Stimulated activated CD4-positive, alpha-beta T cell treated with anti-CD3 and anti-CD28 coated beads, Interleukin-12 subunit alpha, Interleukin-12 subunit beta, amount 100 ng/mL, for 48 hours (primary cell): ENCODE results near the gene ZNF507.
"Not testable (repeated sequence)": the region's sequence is repeated elsewhere in the genome, so short reads cannot be mapped to it uniquely, and the experiment has no call there.

Experiments
- DNase-seq, 3 donors: peaks; one replicate each; pipeline ENCODE4 v3.0.0-alpha.2; 2020; ENCODE audit warnings: low read depth in 2 of 3, low spot score in 1 of 3

Gene ZNF507

DNA sequence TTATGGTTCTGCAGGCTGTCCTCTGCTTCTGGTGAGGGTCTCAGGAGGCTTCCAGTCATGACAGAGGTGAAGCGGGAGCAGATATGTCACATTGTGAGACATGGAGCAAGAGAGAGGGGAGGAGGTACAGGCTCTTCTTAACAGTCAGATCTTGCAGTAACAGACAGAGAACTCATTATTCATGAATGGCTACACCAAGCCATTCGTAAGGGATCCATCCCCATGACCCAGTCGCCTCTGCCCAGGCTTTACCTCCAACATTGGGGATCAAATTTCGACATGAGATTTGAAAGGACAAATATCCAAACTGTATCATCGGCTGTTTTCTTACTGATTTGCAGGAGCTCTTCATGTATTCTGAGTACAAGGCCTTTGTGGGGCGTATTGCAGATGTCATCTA is 21.7 kb downstream of the ZNF507 start:
- no peak for DNase-seq

DNA sequence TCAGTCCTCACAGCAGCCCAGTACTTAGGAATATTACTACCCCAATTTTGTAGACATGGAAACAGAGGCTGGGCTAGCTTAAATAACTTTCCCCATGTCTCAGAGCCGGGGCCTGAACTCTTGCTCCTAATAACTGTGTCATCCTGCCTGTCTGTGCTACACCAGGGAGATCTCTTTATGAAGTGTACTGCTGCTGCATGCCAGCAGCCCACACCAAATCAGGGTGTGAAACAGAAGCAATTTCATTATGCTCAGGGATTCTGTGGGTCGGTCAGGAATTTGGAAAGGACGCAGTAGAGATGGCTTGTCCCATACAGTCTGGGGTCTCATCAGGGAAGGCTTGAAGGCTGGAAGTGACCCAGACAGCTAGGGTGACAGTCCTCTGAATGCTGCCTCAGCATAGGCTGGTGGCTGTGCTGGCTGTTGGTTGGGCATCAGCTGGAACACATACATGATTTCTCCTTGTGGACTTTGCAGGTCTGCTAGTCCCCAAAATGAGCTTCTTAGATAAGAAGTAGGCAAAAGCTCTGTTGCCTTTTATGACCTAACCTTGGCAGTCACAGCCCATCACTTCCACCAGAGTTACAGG is 22.6 kb downstream of the ZNF507 start:
- no peak for DNase-seq

DNA sequence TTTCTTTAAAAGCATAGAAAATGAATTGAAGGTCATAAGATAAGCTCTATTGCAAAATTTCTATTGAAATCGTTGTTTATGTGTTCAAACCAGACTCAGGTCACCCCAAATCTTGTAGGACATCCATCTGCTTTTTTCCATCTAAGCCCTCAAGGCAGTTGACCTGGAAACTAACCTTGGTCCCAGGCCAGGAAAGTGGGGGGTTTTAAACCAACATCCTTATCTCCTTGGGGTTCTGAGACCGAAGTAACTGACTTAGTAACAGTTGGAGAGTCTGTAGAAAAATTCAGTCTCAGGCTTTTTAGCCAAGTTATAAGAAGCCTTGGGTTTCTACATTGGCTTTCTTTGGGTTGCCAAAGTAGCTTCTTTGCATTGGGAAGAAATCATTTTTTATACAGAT is 23.4 kb downstream of the ZNF507 start:
- no peak for DNase-seq

DNA sequence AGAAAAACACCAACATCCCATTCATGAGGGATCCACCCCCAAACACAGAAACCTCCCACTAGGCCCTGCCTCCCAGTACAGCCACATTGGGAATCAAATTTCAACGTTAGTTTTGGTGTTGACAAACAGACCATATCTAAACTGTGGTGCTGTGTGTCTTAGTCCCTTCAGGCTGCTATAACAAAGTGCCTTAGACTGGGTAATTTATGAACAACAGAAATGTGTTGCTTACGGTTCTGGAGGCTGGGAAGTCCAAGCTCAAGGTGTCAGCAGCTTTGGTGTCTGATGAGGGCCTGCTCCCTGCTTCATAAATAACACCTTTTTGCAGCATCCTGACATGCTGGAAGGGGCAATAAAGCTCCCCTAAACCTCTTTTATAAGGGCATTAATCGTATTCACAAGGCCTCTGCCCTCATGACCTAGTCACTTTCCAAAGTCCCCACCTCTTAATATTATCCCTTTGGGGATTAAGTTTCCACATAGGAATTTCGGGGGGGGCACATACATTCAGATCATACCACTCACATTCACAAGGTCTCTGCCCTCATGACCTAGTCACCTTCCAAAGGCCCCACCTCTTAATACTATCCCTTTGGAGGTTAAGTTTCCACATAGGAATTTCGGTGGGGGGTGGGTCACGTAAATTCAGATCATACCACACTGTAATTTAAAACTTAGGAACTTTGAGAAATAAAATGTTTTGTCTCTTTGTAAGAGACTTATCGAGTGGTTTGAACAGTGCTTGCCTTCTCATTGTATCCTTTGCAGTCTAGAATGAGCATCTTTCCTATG is 27.5 kb downstream of the ZNF507 start:
- DNase-seq: no peak

DNA sequence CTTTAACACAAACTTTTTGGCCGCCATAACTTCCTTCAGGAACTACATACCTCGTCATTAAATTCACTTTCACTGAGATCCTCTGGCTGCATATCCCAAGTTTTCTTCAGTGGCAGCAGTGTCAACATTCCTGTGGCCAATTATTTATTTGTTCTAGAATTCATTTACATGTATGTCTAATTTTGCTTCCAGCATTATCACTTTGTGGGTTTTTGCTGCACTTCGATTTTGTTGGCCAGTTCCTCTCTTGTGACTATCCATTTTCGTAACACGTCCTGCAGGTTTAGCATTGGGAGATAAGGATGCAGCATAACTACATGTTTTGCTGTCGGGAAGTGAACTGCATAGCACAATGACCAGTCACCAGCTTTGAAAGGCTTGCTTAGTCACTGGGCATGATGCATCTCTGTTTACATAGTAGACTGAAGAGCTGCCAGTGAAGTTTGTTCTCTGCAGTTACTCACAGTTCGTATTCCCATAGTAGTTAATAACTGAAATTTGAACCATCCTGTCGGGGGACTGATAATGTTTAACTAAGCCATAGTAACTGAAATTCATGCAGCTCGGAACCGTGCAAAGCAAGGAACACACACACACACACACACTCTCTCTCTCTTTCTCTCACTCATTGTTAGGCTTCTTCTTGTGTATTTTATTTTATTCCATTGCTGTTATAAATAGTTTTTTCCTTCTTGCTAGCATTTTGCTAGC is 28.3 kb downstream of the ZNF507 start:
- DNase-seq: no peak

DNA sequence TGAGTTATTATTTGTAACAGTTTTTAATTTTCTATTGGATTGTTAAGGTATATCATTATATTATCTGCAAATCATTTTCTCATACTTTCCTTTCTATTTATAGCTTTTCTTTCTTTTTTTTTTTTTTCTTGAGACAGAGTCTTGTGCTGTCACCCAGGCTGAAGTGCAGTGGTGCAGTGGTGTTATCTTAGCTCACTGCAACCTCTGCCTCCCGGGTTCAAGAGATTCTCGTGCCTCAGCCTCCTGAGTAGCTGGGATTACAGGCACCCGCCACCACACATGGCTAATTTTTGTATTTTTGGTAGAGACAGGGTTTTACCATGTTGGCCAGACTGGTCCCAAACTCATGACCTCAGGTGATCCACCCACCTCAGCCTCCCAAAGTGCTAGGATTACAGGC is 29.0 kb downstream of the ZNF507 start:
- DNase-seq: not testable (repeated sequence)

DNA sequence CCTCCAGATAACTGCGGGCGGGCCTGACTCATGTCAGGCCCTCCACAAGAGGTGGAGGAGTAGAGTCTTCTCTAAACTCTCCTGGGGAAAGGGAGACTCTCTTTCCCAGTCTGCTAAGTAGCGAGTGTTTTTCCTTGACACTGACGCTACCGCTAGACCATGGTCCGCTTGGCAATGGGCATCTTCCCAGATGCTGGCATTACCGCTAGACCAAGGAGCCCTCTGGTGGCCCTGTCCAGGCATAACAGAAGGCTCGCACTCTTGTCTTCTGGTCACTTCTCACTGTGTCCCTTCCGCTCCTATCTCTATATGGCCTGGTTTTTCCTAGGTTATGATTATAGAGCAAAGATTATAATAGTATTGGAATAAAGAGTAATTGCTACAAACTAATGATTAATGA is 31.7 kb downstream of the ZNF507 start:
- not testable (repeated sequence) for DNase-seq

DNA sequence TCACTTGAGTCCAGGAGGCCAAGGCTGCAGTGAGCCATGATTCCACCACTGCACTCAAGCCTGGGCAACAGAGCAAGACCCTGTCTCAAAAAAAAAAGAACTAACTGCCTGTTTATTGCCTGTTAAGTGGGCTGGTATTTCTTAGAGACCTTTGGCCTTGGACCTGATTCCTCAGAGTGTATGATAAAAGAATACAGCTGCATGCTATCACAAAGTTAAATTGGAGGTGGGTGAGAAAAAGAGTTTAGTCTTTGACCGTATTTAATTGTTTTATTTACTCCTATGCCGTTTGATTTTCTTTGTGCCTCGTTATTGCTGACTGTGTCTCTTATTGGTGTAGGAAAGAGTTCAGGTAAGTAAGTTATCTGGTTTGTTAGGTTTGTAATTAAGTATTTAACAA is 34.9 kb downstream of the ZNF507 start:
- no peak for DNase-seq

DNA sequence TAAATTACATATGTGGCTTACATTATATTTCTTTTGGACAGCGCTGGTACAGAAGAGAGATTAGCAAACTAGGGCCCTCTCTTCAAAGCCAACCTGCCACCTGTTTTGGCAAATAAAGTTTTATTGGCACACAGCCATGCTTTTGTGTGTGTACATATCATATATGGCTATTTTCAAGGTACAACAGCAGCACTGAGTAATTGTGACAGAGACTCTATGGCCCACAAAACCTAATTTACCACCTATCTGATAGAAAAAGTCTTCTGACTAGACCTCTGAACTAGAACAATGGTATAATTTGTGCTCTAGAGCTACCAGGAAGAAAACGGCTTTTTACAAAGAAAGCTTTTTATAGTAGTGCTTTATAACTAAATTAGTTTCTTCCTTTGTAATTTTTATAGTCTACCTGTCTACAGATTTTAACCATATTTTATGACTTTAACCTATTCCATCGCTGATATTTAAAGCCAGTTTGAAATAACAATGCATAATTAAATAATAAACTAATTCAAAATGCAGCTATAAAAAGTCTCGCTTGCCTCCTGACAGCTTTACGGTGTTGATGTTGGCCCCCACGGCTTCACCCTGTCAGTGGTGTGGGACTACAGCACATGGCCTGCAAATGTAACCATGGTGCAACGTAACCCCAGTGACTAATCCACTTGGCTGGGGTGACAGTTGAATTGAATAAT is 42.4 kb downstream of the ZNF507 start:
- DNase-seq: no peak

DNA sequence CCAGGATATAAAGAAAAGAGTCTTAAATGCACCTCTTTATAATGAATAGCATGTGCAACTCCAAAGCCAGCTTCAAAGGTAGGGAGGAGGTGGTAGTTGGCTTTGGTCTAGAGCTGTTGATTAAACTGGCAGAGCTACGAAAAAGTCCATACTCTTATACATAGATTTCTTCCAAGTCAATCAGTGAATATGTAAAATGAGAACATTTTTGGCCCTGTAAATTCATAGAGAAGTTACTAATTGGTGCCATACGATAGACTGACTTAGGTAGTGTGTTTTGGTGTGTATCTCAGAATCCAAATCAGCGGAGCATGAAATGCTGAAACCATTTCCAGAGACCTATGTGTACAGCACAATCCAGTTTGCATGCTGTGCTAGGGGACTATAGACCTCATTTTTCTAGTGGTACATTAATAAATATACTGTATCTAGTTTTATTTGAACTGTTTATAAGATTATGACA is 43.0 kb downstream of the ZNF507 start:
- no peak for DNase-seq

DNA sequence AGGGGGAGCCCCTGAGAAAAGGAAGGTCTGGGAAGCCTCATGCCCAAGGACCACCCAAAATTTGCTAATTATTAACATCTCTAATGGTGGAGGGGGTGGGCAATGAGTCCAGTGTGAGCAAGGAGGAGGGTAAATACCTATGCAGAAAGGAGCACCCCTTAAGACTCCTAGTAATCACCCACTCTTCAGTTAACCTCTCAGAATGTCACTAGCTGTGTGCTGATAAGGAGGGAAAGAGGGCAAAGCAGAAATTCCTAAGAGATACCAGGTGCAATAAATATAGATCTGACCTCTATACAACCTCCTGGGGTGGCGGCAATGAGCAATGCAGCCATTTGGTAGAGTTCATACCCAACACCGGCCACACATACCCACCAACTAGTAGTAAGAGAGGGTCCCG is 47.5 kb downstream of the ZNF507 start:
- no peak for DNase-seq

DNA sequence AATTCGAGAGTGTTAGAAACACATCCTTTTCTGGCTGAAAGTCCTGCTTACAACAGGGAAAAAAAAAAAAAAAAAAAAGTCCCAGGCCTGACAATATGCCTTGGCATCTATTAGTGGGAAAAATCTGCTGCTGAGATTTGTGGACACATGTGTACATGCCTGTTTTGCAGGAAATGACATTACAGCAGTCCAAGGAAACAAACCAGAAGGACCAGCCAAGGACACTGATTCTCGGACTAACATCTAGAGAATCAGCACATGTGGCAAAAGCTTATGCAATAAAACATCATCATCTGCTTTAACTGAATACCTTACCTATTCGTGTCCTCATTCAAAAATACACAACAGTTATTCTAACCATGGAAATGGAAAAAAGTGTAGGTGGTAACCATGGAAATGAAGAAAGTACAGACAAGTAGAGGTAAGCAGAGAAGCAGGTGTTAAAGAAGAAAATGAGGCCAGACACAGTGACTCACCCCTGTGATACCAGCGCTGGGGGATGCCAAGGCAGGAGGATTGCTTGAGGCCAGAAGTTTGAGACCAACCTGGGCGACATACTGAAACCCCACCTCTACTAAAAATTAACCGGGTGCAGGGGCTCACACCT is 50.7 kb downstream of the ZNF507 start:
- DNase-seq: no peak

DNA sequence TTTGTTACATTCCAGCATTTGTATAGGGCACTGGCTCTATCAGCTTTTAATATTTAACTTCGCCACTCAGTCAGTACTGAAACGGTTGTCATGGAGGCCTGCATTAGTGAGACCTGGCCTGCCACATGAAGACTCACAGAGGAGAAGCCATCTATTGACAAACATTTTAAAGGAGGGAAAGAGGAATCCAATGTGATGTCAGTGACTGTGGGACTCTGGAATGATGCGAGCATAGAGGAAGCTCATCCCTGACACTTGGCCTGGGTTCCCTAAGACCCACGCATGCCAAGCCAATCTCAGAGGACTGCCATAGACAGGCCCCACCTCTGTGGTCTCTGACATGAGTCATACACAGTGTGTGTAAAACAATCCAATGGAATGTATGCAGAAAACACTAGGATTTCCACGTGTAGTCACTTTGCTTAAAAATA is 52.3 kb downstream of the ZNF507 start:
- no peak for DNase-seq

DNA sequence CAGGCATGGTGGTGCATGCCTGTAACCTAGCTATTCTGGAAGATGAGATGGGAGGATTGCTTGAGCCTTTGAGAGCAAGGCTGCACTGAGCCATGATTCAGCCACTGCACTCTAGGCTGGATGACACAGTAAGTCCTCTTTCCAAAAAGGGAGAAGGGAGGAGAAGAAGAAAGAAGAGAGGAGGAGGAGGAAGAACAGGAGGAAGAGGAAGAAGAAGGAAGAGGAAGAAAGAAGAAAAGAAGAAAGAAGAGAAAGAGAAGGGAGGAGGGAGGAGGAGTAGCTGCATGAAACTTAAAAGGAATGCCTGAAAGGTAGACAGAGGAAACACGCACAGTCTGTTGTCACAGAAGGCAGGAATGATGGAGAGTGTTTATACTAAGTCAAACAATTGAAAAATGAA is 56.6 kb downstream of the ZNF507 start:
- DNase-seq: no peak

DNA sequence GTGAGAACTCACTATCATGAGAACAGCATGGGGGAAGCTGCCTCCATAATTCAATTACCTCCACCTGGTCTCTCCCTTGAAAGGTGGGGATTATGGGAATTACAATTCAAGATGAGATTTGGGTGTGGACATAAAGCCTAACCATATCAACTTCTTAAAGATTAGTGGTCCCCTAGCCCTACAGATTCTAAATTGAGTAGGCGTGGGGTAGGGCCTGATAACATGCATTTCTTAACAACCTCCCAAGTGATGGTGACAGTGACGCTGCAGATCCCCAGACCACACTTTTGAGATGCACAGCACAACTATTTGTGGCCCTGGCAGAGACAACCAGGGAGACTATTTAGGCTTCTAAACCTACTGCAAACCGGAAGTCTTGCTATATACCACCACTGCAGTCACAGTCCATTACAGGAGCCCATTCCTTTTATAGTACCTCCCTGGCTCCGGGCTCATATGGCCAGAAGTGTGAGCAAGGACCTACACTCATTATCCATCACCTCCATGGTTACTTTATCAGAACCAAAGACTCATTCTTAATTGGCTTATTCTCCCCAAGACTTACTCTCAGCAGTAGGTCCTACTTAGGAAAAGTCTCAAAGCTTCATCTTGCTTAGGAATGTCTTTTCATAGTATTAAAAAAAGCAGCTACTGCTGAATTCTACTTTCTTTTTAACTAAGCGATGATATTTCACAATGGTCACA is 58.0 kb downstream of the ZNF507 start:
- DNase-seq: no peak

DNA sequence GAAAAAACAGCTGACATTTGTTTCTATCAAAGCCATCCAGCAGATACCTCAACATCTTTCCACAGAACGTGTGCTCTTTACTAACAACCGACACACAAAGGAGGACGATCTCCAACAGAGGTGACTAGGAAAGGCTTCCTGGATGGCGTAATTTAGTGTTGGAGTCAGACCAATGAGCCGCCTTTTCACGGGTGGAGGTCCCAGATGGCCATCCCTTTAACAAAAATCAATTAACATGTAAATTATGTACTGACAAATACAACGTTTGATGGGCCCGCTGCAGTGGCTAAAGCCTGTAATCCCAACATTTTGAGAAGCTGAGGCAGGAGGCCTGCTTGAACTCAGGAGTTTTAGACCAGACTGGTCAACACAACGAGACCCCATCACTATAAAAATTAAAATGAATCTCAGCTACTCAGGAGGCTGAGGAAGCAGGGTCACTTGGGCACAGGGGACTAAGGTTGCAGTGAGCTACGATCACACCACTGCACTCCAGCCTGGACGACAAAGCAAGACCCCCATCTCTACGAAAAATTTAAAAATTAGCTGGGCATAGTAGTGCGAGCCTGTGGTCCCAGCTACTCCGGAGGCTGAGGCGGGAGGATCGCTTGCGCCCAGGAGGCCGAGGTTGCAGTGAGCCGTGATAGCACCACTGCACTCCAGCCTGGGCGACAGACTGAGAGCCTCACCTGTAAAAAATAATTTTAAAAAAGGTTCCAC is 59.0 kb downstream of the ZNF507 start:
- DNase-seq: no peak

DNA sequence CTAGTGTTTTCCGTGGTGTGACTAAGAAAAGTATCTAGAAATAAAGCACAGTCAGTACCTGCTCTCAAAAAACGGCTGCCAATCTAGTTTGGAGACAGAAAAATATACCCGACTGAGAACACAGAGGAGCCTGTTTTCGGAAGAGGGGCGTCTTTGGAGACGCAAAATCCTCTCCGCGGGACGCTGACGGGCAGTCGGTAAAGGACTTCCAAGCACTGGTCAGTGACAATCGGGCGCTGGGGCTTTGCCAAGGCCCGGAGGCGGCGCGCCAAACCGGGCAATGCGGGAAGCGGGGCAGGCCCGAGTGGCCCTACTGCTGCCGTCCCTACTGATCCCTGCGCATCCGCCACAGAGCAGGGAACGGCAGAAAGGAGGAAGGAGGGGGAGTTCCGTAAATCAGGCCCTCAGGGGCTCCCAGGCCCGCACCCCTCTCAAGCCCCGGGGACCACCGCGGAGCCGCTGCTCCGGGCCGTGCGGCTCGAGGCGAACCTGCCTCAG is 59.6 kb downstream of the ZNF507 start:
- no peak for DNase-seq

DNA sequence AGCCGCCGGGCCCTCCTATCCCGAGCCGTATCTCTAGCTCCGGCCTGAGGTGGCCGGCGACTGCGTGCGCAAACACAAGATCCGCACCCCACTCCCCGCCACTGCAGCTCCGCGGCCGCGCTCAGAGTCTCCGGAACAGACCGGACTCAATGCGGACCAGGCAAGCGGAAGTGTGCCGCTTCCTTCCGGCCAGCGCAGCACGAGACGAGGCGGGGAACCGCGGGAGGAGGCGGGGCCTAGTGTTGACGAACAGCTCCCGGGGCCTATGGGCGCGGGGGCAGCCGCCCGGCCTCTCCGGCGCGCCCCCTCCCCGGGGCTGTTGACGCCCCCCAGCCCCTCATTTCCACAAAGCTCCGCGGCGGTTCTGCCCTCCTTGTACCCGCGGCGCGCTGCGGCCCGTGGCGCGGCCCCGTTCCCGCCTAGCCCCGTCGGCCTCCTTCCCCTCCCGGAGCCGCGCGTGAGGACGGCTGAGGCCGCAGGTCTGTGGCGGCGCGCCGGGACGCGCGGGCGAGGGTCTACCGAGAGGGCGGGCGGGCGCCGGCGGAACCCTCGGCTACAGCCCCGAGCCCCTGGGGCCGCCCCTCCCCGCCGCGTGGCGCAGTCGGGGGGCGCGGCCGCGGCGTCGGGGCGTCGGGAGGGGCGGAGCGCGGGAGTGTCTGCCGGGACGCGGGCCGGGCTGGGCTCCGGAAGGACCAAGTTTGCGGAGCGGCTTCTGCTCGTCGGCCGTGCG is 60.2 kb downstream of the ZNF507 start, which contains the start of gene DPY19L3:
Gene DPY19L3 (plus strand): TSS at position 340 of the 730 bp plus-strand sequence. CDS start 2,484 bp downstream, outside the sequence.
- peak; percentile 89 to 92 (median 91) for DNase-seq
